Endothelial cell of umbilical vein (primary cell): ENCODE data around the gene PCYOX1L. TPM values are rescaled to one million over a fixed set of nuclear protein-coding genes. Genes with fewer than 3 reads are reported as not detected.
A peak's percentile ranks its signal among the peaks of the same experiment; 100 is the strongest.

Experiments
- BruUV-seq: library from RNA; stranded (reverse); fragments of 400-500 nt; replicated peaks from 2 replicates; lab custom pipeline; 2021; lab: Mats Ljungman, UMichigan
- CTCF ChIA-PET: fragments of 300-600, 350-600 bp; sonication (Branson Sonifier 250); formaldehyde crosslinking; loops from one replicate; lab custom pipeline; 2021; ENCODE audit warnings: antibody characterized with exemption, inconsistent platforms; lab: Charles Lee
- POLR2A ChIA-PET: fragments of 300-600, 350-600 bp; sonication (Branson Sonifier 250); formaldehyde crosslinking; loops from one replicate; lab custom pipeline; 2021; ENCODE audit warnings: antibody characterized with exemption, inconsistent platforms; lab: Charles Lee
- DNase-seq: peaks from one replicate; pipeline ENCODE4 v3.0.0-alpha.2; 2011; ENCODE audit warnings: low read depth, low spot score
- FAIRE-seq: peaks from 2 replicates; lab custom pipeline; 2011; peaks lifted over from hg19 to GRCh38; lab: Jason Lieb, UNC
- H2AFZ ChIP-seq: 2 replicates; pipeline ENCODE4 v1.6.0; 2012; ENCODE audit warnings: low read depth, low read length, control low read depth, inconsistent platforms
- H3K27ac ChIP-seq: 2 replicates; pipeline ENCODE4 v1.5.1; 2011; ENCODE audit warnings: low read depth, mild to moderate bottlenecking, control low read depth, low read length, moderate library complexity; ENCODE audit not compliant: insufficient read depth
- H3K27me3 ChIP-seq, 2 experiments: 2 replicates each; pipeline versions ENCODE4 v1.6.0 to v1.6.1; 2011; ENCODE audit warnings: low read length in 2 of 2, mixed read lengths in 1 of 2; ENCODE audit not compliant: control insufficient read depth in 2 of 2, insufficient read depth in 2 of 2
- H3K36me3 ChIP-seq, 2 experiments: 2 replicates in 1 of 2; 3 replicates in 1 of 2; pipeline ENCODE4 v1.5.1; 2011; ENCODE audit warnings: low read length in 2 of 2, mild to moderate bottlenecking in 1 of 2, moderate library complexity in 1 of 2; ENCODE audit not compliant: control insufficient read depth in 2 of 2, insufficient read depth in 2 of 2; ENCODE audit errors: extremely low read depth in 1 of 2
- H3K4me1 ChIP-seq: 3 replicates; pipeline ENCODE4 v1.5.1; 2011; ENCODE audit warnings: mild to moderate bottlenecking, low read length; ENCODE audit not compliant: control insufficient read depth, insufficient read depth; ENCODE audit errors: extremely low read depth
- H3K4me2 ChIP-seq: 2 replicates; pipeline ENCODE4 v1.6.1; 2011; ENCODE audit warnings: low read length, control low read depth, mixed read lengths; ENCODE audit not compliant: insufficient read depth
- H3K4me3 ChIP-seq, 3 experiments: fragments of 200-600 bp in 1 of 3; sonication (generic), shearing (Covaris generic) in 1 of 3; replicated peaks in 1 of 3; 2 replicates each; pipeline ENCODE4 v1.5.1; 2011 to 2016; ENCODE audit warnings: control low read depth in 3 of 3, low read length in 3 of 3, mild to moderate bottlenecking in 2 of 3, inconsistent platforms in 1 of 3, low read depth in 1 of 3, moderate library complexity in 1 of 3; ENCODE audit not compliant: insufficient read depth in 1 of 3
- H3K79me2 ChIP-seq: 2 replicates; pipeline ENCODE4 v1.6.0; 2012; ENCODE audit warnings: low read length, inconsistent platforms; ENCODE audit not compliant: control insufficient read depth, insufficient read depth
- H3K9ac ChIP-seq: replicated peaks from 2 replicates; pipeline ENCODE3; 2011; ENCODE audit warnings: low read length, control low read depth; ENCODE audit not compliant: insufficient read depth; ENCODE audit errors: extremely low read depth
- H3K9me1 ChIP-seq: replicated peaks from 3 replicates; pipeline ENCODE4 v1.6.0; 2011; ENCODE audit warnings: mild to moderate bottlenecking, low read length; ENCODE audit not compliant: control insufficient read depth, insufficient read depth; ENCODE audit errors: extremely low read depth
- H3K9me3 ChIP-seq: replicated peaks from 2 replicates; pipeline ENCODE4 v1.5.1; 2012; ENCODE audit warnings: low read length, inconsistent platforms; ENCODE audit not compliant: control insufficient read depth, insufficient read depth
- H4K20me1 ChIP-seq: replicated peaks from 2 replicates; pipeline ENCODE3; 2011; ENCODE audit warnings: mild to moderate bottlenecking, low read length; ENCODE audit not compliant: control insufficient read depth, insufficient read depth; ENCODE audit errors: extremely low read depth
- CTCF ChIP-seq, 2 donors: IDR thresholded peaks; 1 replicate in 1 of 2; 2 replicates in 1 of 2; pipeline ENCODE4 v1.5.1; 2011; ENCODE audit warnings: low read length in 2 of 2, mild to moderate bottlenecking in 2 of 2, moderate library complexity in 2 of 2, control low read depth in 1 of 2, inconsistent platforms in 1 of 2, low read depth in 1 of 2; ENCODE audit not compliant: insufficient read depth in 1 of 2; ENCODE audit errors: extremely low read depth in 1 of 2
- EZH2 ChIP-seq: IDR thresholded peaks from 2 replicates; pipeline ENCODE4 v1.6.1; 2012; ENCODE audit warnings: borderline replicate concordance, low read depth, mild to moderate bottlenecking, moderate library complexity, low read length, inconsistent platforms; ENCODE audit not compliant: severe bottlenecking
- FOS ChIP-seq: IDR thresholded peaks from 2 replicates; pipeline ENCODE4 v1.6.1; 2011; ENCODE audit warnings: mild to moderate bottlenecking, low read length, moderate library complexity, borderline replicate concordance; ENCODE audit not compliant: insufficient read depth
- GATA2 ChIP-seq: IDR thresholded peaks from 2 replicates; pipeline ENCODE4 v1.7.0; 2011; ENCODE audit warnings: low read depth, mild to moderate bottlenecking, moderate library complexity, mixed read lengths, low read length; ENCODE audit not compliant: insufficient read length, insufficient read depth
- JUN ChIP-seq: IDR thresholded peaks from 2 replicates; pipeline ENCODE4 v1.6.1; 2011; ENCODE audit warnings: borderline replicate concordance, low read depth; ENCODE audit not compliant: insufficient read length, insufficient read depth
- MYC ChIP-seq: IDR thresholded peaks from one replicate; pipeline ENCODE4 v1.6.1; 2011; ENCODE audit warnings: mild to moderate bottlenecking, low read depth, low read length
- POLR2A ChIP-seq: IDR thresholded peaks from 2 replicates; pipeline ENCODE4 v1.6.1; 2012; ENCODE audit warnings: low read depth, mild to moderate bottlenecking, control low read depth, low read length
- POLR2AphosphoS5 ChIP-seq: IDR thresholded peaks from 2 replicates; pipeline ENCODE4 v1.6.1; 2012; ENCODE audit warnings: low read depth, mild to moderate bottlenecking, control low read depth, low read length, moderate library complexity; ENCODE audit not compliant: insufficient read depth
- dilution Hi-C: fragments of 300-500 bp; cut with MboI; formaldehyde crosslinking; loops from one replicate; pipeline ENCODE4 v1.15.0; 2019; ENCODE audit warnings: low sequenced_read_pairs; ENCODE audit not compliant: extremely low pct_ligation_motif_present
- intact Hi-C: fragments of 100-400 bp; cut with micrococcal nuclease; formaldehyde crosslinking; loops from one replicate; pipeline ENCODE4 v1.10.0; 2022
- polyA plus RNA-seq, 4 experiments: library from polyadenylated mRNA; depleted of rRNA in 3 of 4; stranded (reverse) in 3 of 4; unstranded in 1 of 4; fragments of >200 nt; gene quantifications; 2 replicates each; pipeline versions ENCODE4 v1.2.1 to v1.2.3, GENCODE V29; 2011 to 2012; ENCODE audit warnings: missing spikeins in 1 of 4
- total RNA-seq: library from RNA; stranded (reverse); gene quantifications from 2 replicates; pipeline ENCODE4 v1.2.3, GENCODE V29; 2021
- TF ChIP-seq, protein P1 (sequence below): IDR thresholded peaks from 2 replicates; pipeline ENCODE4 v1.6.1; 2011; ENCODE audit not compliant: insufficient read depth, insufficient read length

The PCYOX1L gene
- total and polyA plus RNA-seq, 2 donors (not counting 3 experiments of a cell fraction or from before 2014, with no cell fraction given) = 23.3 to 28.1 TPM

DNA sequence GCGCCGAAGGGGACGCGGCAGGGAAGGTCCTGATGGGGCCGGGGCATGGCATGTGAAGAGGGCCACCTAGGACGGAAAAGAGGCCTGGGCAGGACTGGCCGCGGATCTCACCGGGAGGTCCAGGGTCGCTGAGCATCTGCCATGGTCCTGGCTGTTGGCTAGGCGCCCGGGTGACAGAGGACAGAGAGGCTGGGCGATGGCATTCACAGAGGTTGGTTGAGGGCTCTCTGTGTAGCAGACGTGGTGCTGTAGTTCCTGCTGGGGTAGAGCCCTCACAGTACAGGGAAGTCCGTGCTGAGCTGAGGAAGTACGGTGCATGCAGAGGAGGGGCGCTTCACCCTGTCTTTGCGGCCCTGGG is 427 bp downstream of the PCYOX1L start:
- no peak overlapping the region for H3K27ac ChIP-seq
- H4K20me1 ChIP-seq = no peaks in the 10 kb centered on the region
- dilution Hi-C loops (no loop called here), intact Hi-C loops (loop anchor here (5.0 kb wide), 1 partner anchor 36 kb away; no protein-coding TSS in a partner anchor)
- peak overlapping the region; percentile 37 for H3K4me2 ChIP-seq
- H3K9me3 ChIP-seq = no peaks in the 10 kb centered on the region
- H3K4me3 ChIP-seq = peak overlapping the region; percentile 25 to 61 (median 48)
- FAIRE-seq = no peak
- no peak for DNase-seq
- peaks cover 2% of the 10 kb centered on the region for H3K79me2 ChIP-seq
- peak overlapping the region; percentile 30 for H3K9ac ChIP-seq
- no peak for TF ChIP-seq POLR2A
- TF ChIP-seq, protein P1, sequence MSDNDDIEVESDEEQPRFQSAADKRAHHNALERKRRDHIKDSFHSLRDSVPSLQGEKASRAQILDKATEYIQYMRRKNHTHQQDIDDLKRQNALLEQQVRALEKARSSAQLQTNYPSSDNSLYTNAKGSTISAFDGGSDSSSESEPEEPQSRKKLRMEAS = no peak
- peaks cover 2 to 6% of the 10 kb centered on the region in 2 experiments for H3K36me3 ChIP-seq
- ChIA-PET CTCF (interaction anchor here (1.2 to 5.9 kb wide), 9 partner anchors 9 to 204 kb away, joined by 5 to 67 read pairs (median 10); partner anchors contain the start of gene GRPEL2), POLR2A (interaction anchor here (0.5 to 1.2 kb wide), 4 partner anchors 9 to 93 kb away, joined by 3 to 4 read pairs (median 3); no protein-coding TSS in a partner anchor)
- H2AFZ ChIP-seq = peak overlapping the region; percentile 72
- H3K4me1 ChIP-seq = peaks cover 3% of the 10 kb centered on the region
- H3K27me3 ChIP-seq = no peaks in the 10 kb centered on the region
- H3K9me1 ChIP-seq = no peaks in the 10 kb centered on the region
- BruUV-seq = no TSS peak

DNA sequence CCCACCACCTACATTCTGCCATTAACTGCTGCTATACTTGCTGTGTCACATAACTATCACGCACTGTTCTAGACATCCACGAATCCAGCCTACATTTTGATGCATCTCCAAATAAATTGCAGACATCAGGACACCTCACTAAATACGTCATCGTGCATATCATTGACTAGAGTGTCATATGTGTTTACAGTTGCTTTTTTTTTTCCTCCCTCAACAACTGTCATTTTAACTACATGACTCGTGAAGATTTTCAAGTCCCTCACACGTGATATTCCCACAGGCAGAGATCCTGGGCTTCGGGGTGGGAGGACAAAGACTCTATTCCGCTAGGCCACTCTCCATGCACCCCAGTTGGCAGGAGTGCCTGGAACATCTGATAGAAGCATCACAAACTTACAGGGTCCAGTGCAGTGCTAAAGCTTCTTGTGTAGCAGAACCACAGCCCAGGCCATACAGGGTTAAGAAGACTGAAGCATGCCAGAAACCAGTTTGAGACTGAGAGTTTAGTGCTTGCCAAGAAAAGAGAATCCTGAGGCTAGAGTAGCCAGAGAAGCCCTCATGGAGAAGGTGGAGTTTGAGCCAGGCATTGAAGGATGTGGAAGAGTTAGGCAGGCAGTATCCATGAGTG is 1.1 kb downstream of the PCYOX1L start:
- H3K9ac ChIP-seq = no peak overlapping the region
- no peaks in the 10 kb centered on the region for H3K9me3 ChIP-seq
- ChIA-PET CTCF (interaction anchor here (1.6 to 5.9 kb wide), 5 partner anchors 9 to 94 kb away, joined by 6 to 67 read pairs (median 11); partner anchors contain the start of gene GRPEL2), POLR2A (no interaction called here)
- TSS peak; percentile 29 for BruUV-seq
- H3K4me3 ChIP-seq = peak overlapping the region in 1 of 3 experiments; percentile 48
- H3K36me3 ChIP-seq = peaks cover 2 to 6% of the 10 kb centered on the region in 2 experiments
- no peaks in the 10 kb centered on the region for H3K79me2 ChIP-seq
- H2AFZ ChIP-seq = no peak overlapping the region
- FAIRE-seq = peak; percentile 8
- intact Hi-C loops = loop anchor here (5.0 kb wide), 1 partner anchor 37 kb away; no protein-coding TSS in a partner anchor
- H4K20me1 ChIP-seq = no peaks in the 10 kb centered on the region
- H3K27me3 ChIP-seq = no peaks in the 10 kb centered on the region
- H3K9me1 ChIP-seq = no peaks in the 10 kb centered on the region
- dilution Hi-C loops = no loop called here
- no peak overlapping the region for H3K27ac ChIP-seq
- peaks cover 3% of the 10 kb centered on the region for H3K4me1 ChIP-seq
- H3K4me2 ChIP-seq = no peak overlapping the region
- TF ChIP-seq POLR2A (no peak), MYC (no peak), POLR2AphosphoS5 (no peak), EZH2 (no peak), FOS (no peak), GATA2 (no peak), JUN (no peak), CTCF (IDR thresholded peaks at IDR 0.05; ENCODE audit: extremely low read depth in 1 of 2, insufficient read depth in 1 of 2, low read depth in 1 of 2, low read length in 2 of 2) (no peak)
- TF ChIP-seq, protein P1 = no peak
- no peak for DNase-seq
